ENCODE results near the gene FGFBP2. TPM values are rescaled to one million over a fixed set of nuclear protein-coding genes. Genes with fewer than 3 reads are reported as not detected.

Gene FGFBP2, protein sequence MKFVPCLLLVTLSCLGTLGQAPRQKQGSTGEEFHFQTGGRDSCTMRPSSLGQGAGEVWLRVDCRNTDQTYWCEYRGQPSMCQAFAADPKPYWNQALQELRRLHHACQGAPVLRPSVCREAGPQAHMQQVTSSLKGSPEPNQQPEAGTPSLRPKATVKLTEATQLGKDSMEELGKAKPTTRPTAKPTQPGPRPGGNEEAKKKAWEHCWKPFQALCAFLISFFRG
- total RNA-seq, result 10 to 100 TPM in 1 of 5 experiments, 1 to 10 TPM in 4; 1.2 to 54.8 (median 4.5) TPM
- 1 to 10 TPM; 1.3 to 2.7 TPM for polyA plus RNA-seq
- total RNA-seq, result not detected

DNA sequence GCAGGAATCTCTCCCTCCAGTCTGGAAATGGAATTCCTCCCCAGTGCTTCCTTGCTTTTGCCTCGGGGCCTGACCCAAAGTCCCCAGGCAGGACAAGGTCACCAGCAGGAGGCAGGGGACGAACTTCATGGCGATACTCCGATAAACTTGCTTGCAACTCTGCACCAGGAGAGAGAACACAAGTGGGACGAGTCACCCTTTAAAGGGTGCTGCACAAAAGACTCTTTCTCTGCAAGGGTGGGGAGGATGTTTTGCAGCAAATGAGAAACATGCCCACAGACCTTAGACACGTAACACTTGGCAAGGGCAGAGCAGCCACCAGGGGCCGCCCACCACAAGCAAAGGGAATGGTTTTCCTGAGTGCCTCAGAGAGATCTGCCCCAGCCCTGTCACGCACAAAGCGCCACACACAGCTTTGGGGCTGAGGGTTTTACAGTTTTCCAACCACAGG is at the start of gene FGFBP2:
Gene FGFBP2, minus strand, starts transcription at position 175 of the 451 bp plus-strand sequence. Its CDS starts 46 bp downstream, at position 129.
- intact Hi-C loops (cut with micrococcal nuclease), result loop anchor here (1.0 to 5.0 kb wide), 3 partner anchors 38 to 299 kb away; no protein-coding TSS in a partner anchor
- POLR2A ChIA-PET, result no interaction called here
- peak; percentile 10 to 73 (median 57) for DNase-seq
- peak; percentile 78 for ATAC-seq
- H3K27ac ChIP-seq (ENCODE audit: low read depth, low read length), result no peak within 1 kb of the TSS
- peaks cover 0 to 4% (median 0%) of the 10 kb centered on the region in 5 donors for H3K36me3 Mint-ChIP-seq
- H3K4me3 Mint-ChIP-seq, result peak within 1 kb of the TSS in 9 of 10 donors; percentile 33 to 83 (median 56)
- peak within 1 kb of the TSS in 5 of 9 donors; percentile 43 to 59 (median 51) for H3K27ac Mint-ChIP-seq
- H3K4me3 ChIP-seq (ENCODE audit: low read length), result no peak within 1 kb of the TSS
- H3K4me1 ChIP-seq (ENCODE audit: control insufficient read depth in 2 of 2, insufficient read depth in 2 of 2, low read length in 2 of 2), result peaks cover 5 to 15% of the 10 kb centered on the region in 2 donors
- peaks cover 0 to 6% (median 0%) of the 10 kb centered on the region in 11 donors for H3K9me3 Mint-ChIP-seq
- peaks cover 6 to 14% (median 8%) of the 10 kb centered on the region in 5 donors for H3K27me3 Mint-ChIP-seq
- no peaks in the 10 kb centered on the region for H3K36me3 ChIP-seq (ENCODE audit: control insufficient read depth in 2 of 3, insufficient read depth in 3 of 3, low read length in 3 of 3)
- H3K27me3 ChIP-seq (ENCODE audit: control insufficient read depth in 2 of 2, insufficient read depth in 2 of 2, low read length in 2 of 2), result no peaks in the 10 kb centered on the region
- CTCF ChIA-PET, result interaction anchor here (1.4 kb wide), 1 partner anchor 10 kb away, joined by 4 read pairs; no protein-coding TSS in a partner anchor
- peaks cover 6 to 26% (median 18%) of the 10 kb centered on the region in 7 donors for H3K4me1 Mint-ChIP-seq
- H3K9me3 ChIP-seq (ENCODE audit: control insufficient read depth in 2 of 3, low read length in 3 of 3), result no peaks in the 10 kb centered on the region

DNA sequence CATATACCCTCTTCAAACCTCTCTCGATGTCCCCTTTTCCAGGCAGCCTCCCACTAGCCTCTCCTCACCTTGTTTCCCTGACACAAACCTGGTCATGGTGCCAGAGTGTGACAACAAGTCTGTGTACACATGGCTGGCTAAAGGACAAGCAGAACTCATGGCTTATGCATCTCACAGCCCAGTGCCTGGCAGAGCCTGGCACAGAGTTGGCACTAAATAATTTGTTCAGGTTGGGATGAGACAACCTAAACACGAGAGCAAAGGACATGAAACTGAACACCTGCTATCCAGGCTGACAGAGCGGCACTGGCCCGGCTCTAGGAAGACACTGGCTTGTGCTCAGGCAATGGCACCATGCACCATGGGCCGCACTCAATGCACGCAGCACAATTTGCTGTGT is 48.2 kb upstream of the FGFBP2 start:
- no peaks in the 10 kb centered on the region for H3K36me3 ChIP-seq (ENCODE audit: control insufficient read depth in 2 of 3, insufficient read depth in 3 of 3, low read length in 3 of 3)
- H3K9me3 ChIP-seq (ENCODE audit: control insufficient read depth in 2 of 3, low read length in 3 of 3), result no peaks in the 10 kb centered on the region
- H3K4me1 ChIP-seq (ENCODE audit: control insufficient read depth in 2 of 2, insufficient read depth in 2 of 2, low read length in 2 of 2), result no peaks in the 10 kb centered on the region
- no peak overlapping the region for H3K27ac ChIP-seq (ENCODE audit: low read depth, low read length)
- Mint-ChIP-seq H3K9me3 (no peaks in the 10 kb centered on the region), H3K36me3 (no peaks in the 10 kb centered on the region), H3K27ac (no peak overlapping the region), H3K4me1 (no peaks in the 10 kb centered on the region), H3K4me3 (no peak overlapping the region), H3K27me3 (peaks cover 2 to 11% (median 7%) of the 10 kb centered on the region in 5 donors)
- no peak overlapping the region for H3K4me3 ChIP-seq (ENCODE audit: low read length)
- intact Hi-C loops (cut with micrococcal nuclease), result no loop called here
- ChIA-PET CTCF (no interaction called here), POLR2A (no interaction called here)
- H3K27me3 ChIP-seq (ENCODE audit: control insufficient read depth in 2 of 2, insufficient read depth in 2 of 2, low read length in 2 of 2), result no peaks in the 10 kb centered on the region
- ATAC-seq (no peak), DNase-seq (no peak)

DNA sequence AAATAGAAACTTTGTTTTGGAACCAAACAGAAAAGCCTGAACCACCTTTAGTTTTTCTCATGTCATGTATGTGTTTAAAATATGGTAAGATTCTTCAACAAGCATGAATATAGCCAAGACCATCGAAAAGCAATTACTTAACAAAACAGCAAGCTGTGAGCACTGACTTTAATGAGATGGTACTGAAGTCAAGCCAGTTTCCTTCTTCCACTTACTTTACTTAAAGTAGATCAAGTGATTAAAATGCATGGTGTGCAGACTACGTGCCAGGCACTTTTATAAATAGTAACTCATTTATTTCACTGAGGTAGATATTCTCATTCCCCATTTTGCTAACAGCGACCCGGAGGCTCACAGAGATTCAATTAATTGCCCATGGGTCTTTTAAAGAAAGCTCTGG is 46.2 kb upstream of the FGFBP2 start:
- Histone ChIP-seq H3K4me1 (ENCODE audit: control insufficient read depth in 2 of 2, insufficient read depth in 2 of 2, low read length in 2 of 2) (no peaks in the 10 kb centered on the region), H3K4me3 (ENCODE audit: low read length) (no peak overlapping the region), H3K9me3 (ENCODE audit: control insufficient read depth in 2 of 3, low read length in 3 of 3) (no peaks in the 10 kb centered on the region), H3K27ac (ENCODE audit: low read depth, low read length) (no peak overlapping the region), H3K27me3 (ENCODE audit: control insufficient read depth in 2 of 2, insufficient read depth in 2 of 2, low read length in 2 of 2) (no peaks in the 10 kb centered on the region), H3K36me3 (ENCODE audit: control insufficient read depth in 2 of 3, insufficient read depth in 3 of 3, low read length in 3 of 3) (no peaks in the 10 kb centered on the region)
- CTCF ChIA-PET, result interaction anchor here (0.7 kb wide), 1 partner anchor 774 kb away, joined by 3 read pairs; no protein-coding TSS in a partner anchor
- DNase-seq (no peak), ATAC-seq (no peak)
- intact Hi-C loops (cut with micrococcal nuclease), result no loop called here
- no peaks in the 10 kb centered on the region for H3K4me1 Mint-ChIP-seq
- POLR2A ChIA-PET, result no interaction called here
- no peak overlapping the region for H3K27ac Mint-ChIP-seq
- H3K4me3 Mint-ChIP-seq, result no peak overlapping the region
- H3K27me3 Mint-ChIP-seq, result peaks cover 3 to 14% (median 11%) of the 10 kb centered on the region in 5 donors
- no peaks in the 10 kb centered on the region for H3K36me3 Mint-ChIP-seq
- H3K9me3 Mint-ChIP-seq, result no peaks in the 10 kb centered on the region

DNA sequence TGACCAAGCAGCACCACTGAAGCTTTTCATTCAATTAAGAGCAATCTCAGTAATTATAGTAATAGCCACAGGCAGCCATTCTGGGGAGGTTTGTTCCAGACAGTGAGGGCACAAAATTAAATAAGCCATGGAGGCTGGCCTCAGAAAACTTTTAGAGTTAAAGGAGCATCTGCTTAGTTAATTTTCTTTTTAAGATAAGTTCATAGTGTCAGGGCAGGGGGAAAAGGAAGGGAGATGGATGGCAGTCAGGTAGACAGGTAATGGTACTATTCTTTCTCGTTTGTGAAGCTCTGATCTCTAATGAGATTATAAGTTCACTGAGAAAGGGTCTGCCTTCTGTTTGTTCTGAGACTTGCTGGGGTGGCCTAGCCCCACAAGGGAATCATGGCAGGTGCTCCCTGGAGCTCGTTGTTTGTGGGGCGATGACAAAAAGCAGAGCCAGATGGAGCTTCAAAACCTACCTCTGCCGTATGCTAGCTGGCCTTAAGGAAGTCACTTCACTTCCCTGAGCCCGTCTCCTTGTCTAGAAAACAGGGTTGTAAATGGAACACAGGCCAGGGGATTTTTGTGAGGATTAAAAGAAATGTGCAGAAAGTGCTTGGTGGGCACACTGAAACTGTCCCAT is 44.6 kb upstream of the FGFBP2 start:
- H3K27me3 ChIP-seq (ENCODE audit: control insufficient read depth in 2 of 2, insufficient read depth in 2 of 2, low read length in 2 of 2), result no peaks in the 10 kb centered on the region
- H3K9me3 Mint-ChIP-seq, result no peaks in the 10 kb centered on the region
- CTCF ChIA-PET, result no interaction called here
- POLR2A ChIA-PET, result interaction anchor here (0.9 kb wide), 1 partner anchor 12 kb away, joined by 3 read pairs; no protein-coding TSS in a partner anchor
- no peak overlapping the region for H3K27ac ChIP-seq (ENCODE audit: low read depth, low read length)
- H3K27me3 Mint-ChIP-seq, result peaks cover 3 to 14% (median 11%) of the 10 kb centered on the region in 5 donors
- no peaks in the 10 kb centered on the region for H3K4me1 ChIP-seq (ENCODE audit: control insufficient read depth in 2 of 2, insufficient read depth in 2 of 2, low read length in 2 of 2)
- H3K9me3 ChIP-seq (ENCODE audit: control insufficient read depth in 2 of 3, low read length in 3 of 3), result no peaks in the 10 kb centered on the region
- intact Hi-C loops (cut with micrococcal nuclease), result no loop called here
- DNase-seq (no peak), ATAC-seq (no peak)
- H3K36me3 Mint-ChIP-seq, result no peaks in the 10 kb centered on the region
- no peaks in the 10 kb centered on the region for H3K36me3 ChIP-seq (ENCODE audit: control insufficient read depth in 2 of 3, insufficient read depth in 3 of 3, low read length in 3 of 3)
- no peak overlapping the region for H3K4me3 Mint-ChIP-seq
- no peak overlapping the region for H3K4me3 ChIP-seq (ENCODE audit: low read length)
- H3K4me1 Mint-ChIP-seq, result no peaks in the 10 kb centered on the region
- no peak overlapping the region for H3K27ac Mint-ChIP-seq

DNA sequence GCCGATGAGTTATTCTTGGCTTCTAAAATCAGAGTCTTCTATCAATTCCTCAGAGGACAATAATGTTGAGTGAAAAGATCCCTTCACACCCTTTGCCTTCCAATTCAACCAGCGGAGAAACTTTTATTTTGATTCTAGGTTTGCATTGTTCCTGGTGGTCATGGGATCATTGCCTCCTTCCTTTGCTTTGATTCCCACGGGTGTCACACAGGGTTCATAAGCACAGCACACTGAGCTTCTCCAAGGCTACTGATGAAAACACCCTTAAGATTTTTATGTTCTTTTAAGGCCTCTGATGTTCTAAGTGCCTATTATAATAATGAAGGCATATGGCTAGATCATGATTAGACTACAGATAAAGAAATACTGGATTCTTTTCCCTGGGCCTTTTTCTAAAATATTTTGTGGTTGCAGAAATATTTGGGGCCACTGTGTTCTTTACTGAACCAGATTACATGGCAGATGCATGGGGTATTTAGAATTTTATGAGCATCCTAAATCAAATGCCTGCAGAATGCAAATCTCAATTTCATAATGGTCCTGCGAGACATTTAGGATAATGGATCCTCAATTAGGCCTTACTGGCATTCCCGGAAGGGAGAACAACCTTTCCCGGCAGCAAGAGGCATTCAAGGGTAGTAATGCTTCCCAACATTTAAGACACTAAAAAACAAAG is 43.9 kb upstream of the FGFBP2 start:
- no peak overlapping the region for H3K27ac ChIP-seq (ENCODE audit: low read depth, low read length)
- H3K4me1 ChIP-seq (ENCODE audit: control insufficient read depth in 2 of 2, insufficient read depth in 2 of 2, low read length in 2 of 2), result no peaks in the 10 kb centered on the region
- DNase-seq (no peak), ATAC-seq (no peak)
- Mint-ChIP-seq H3K36me3 (no peaks in the 10 kb centered on the region), H3K27ac (no peak overlapping the region), H3K4me1 (no peaks in the 10 kb centered on the region), H3K4me3 (no peak overlapping the region), H3K27me3 (peaks cover 3 to 14% (median 11%) of the 10 kb centered on the region in 5 donors), H3K9me3 (no peaks in the 10 kb centered on the region)
- no peaks in the 10 kb centered on the region for H3K9me3 ChIP-seq (ENCODE audit: control insufficient read depth in 2 of 3, low read length in 3 of 3)
- H3K4me3 ChIP-seq (ENCODE audit: low read length), result no peak overlapping the region
- POLR2A ChIA-PET, result interaction anchor here (0.9 kb wide), 1 partner anchor 12 kb away, joined by 3 read pairs; no protein-coding TSS in a partner anchor
- CTCF ChIA-PET, result interaction anchor here (1.3 kb wide), 1 partner anchor 13 kb away, joined by 3 read pairs; no protein-coding TSS in a partner anchor
- H3K27me3 ChIP-seq (ENCODE audit: control insufficient read depth in 2 of 2, insufficient read depth in 2 of 2, low read length in 2 of 2), result no peaks in the 10 kb centered on the region
- no peaks in the 10 kb centered on the region for H3K36me3 ChIP-seq (ENCODE audit: control insufficient read depth in 2 of 3, insufficient read depth in 3 of 3, low read length in 3 of 3)
- intact Hi-C loops (cut with micrococcal nuclease), result no loop called here

DNA sequence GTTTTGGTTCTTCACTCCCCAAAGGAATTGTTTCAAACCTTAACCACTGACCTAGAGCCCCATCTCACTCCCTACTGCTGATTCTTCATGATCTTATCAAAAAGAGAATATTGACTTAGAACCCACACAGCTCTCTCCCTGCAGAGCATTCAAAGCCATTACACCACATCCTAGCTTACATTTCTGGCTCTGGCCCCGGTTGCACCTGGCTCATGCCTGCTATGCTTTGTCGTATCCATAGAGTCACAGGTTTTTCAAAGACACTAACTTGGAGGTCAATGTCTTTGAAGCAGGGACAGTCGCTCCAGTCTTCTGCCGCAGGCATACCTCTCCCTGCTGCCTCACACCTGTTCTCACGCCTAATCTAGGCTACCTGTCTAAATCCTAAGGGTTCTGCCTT is 42.7 kb upstream of the FGFBP2 start:
- CTCF ChIA-PET, result interaction anchor here (1.0 to 1.3 kb wide), 2 partner anchors 14 to 200 kb away, joined by 3 read pairs; no protein-coding TSS in a partner anchor
- Mint-ChIP-seq H3K27me3 (peaks cover 3 to 14% (median 11%) of the 10 kb centered on the region in 5 donors), H3K4me3 (no peak overlapping the region), H3K4me1 (no peaks in the 10 kb centered on the region), H3K27ac (no peak overlapping the region), H3K36me3 (no peaks in the 10 kb centered on the region), H3K9me3 (no peaks in the 10 kb centered on the region)
- Histone ChIP-seq H3K27me3 (ENCODE audit: control insufficient read depth in 2 of 2, insufficient read depth in 2 of 2, low read length in 2 of 2) (no peaks in the 10 kb centered on the region), H3K4me1 (ENCODE audit: control insufficient read depth in 2 of 2, insufficient read depth in 2 of 2, low read length in 2 of 2) (no peaks in the 10 kb centered on the region), H3K4me3 (ENCODE audit: low read length) (no peak overlapping the region), H3K9me3 (ENCODE audit: control insufficient read depth in 2 of 3, low read length in 3 of 3) (no peaks in the 10 kb centered on the region), H3K36me3 (ENCODE audit: control insufficient read depth in 2 of 3, insufficient read depth in 3 of 3, low read length in 3 of 3) (no peaks in the 10 kb centered on the region), H3K27ac (ENCODE audit: low read depth, low read length) (no peak overlapping the region)
- POLR2A ChIA-PET, result no interaction called here
- ATAC-seq (no peak), DNase-seq (no peak)
- intact Hi-C loops (cut with micrococcal nuclease), result no loop called here
